Measurements from ENCODE around the gene CRYBG1. TPM values are rescaled to one million over a fixed set of nuclear protein-coding genes. Genes with fewer than 3 reads are reported as not detected.

CRYBG1 gene
- total RNA-seq, 1 experiment from 2014 or later, result 5.7 TPM

- H3K4me1 ChIP-seq (ENCODE audit: insufficient read depth, low read length), result no peaks in the 10 kb centered on the region
- H3K4me2 ChIP-seq (ENCODE audit: insufficient read depth, insufficient read length, low read length), result no peak overlapping the region
- H4K91ac ChIP-seq (ENCODE audit: insufficient read length, low read depth, low read length), result no peak overlapping the region
- no peak overlapping the region for H3K27ac ChIP-seq (ENCODE audit: insufficient read length, low read depth, low read length)
- no peak overlapping the region for H3K23ac ChIP-seq (ENCODE audit: insufficient read length, low read depth, low read length)
- H2BK15ac ChIP-seq (ENCODE audit: low read depth, low read length), result no peak overlapping the region
- no peak overlapping the region for H4K5ac ChIP-seq (ENCODE audit: insufficient read length, low read depth, low read length)
- Mint-ChIP-seq H3K27me3 (ENCODE audit: low read depth) (no peaks in the 10 kb centered on the region), H3K9me3 (no peaks in the 10 kb centered on the region), H3K4me1 (peaks cover 8 to 13% of the 10 kb centered on the region in 2 experiments), H3K36me3 (ENCODE audit: insufficient read depth in 1 of 3, low read depth in 3 of 3) (no peaks in the 10 kb centered on the region), H3K4me3 (no peak overlapping the region), H3K27ac (no peak overlapping the region)
- H2AFZ ChIP-seq (ENCODE audit: low read length), result no peak overlapping the region
- TF ChIP-seq CTCF (conservative IDR thresholded peaks at IDR 0.05), result no peak
- H2BK5ac ChIP-seq (ENCODE audit: insufficient read length, low read length), result no peak overlapping the region
- H3K56ac ChIP-seq (ENCODE audit: insufficient read length, low read depth, low read length), result no peak overlapping the region
- no peaks in the 10 kb centered on the region for H3K9me3 ChIP-seq (ENCODE audit: control insufficient read depth, low read depth, low read length)
- no peak overlapping the region for H3T11ph ChIP-seq (ENCODE audit: low read length)
- no peak for DNase-seq
- H2BK20ac ChIP-seq (ENCODE audit: low read depth, low read length, poor library complexity, severe bottlenecking), result no peak overlapping the region
- no CpG with 5 or more reads among the region's 2 CpGs for WGBS (ENCODE audit: extremely low coverage, insufficient read length, low lambda C conversion rate)
- H3K18ac ChIP-seq (ENCODE audit: insufficient read length, low read depth, low read length), result no peak overlapping the region
- no peak overlapping the region for H3K4ac ChIP-seq (ENCODE audit: low read depth, low read length)
- H3K23me2 ChIP-seq (ENCODE audit: insufficient read length, low read depth, low read length, poor library complexity, severe bottlenecking), result no peaks in the 10 kb centered on the region
- no peak overlapping the region for H4K8ac ChIP-seq (replicated peaks; ENCODE audit: insufficient read length, low read depth, low read length)
- no peak overlapping the region for H2BK120ac ChIP-seq (ENCODE audit: low read depth, low read length, poor library complexity, severe bottlenecking)
- H3K79me2 ChIP-seq (ENCODE audit: insufficient read depth, low read length), result no peaks in the 10 kb centered on the region
- no peaks in the 10 kb centered on the region for H3K27me3 ChIP-seq (ENCODE audit: insufficient read depth, low read length)
- H3K14ac ChIP-seq (ENCODE audit: insufficient read depth, low read length), result no peak overlapping the region
- H2BK12ac ChIP-seq (ENCODE audit: insufficient read length, low read depth, low read length), result no peak overlapping the region
- no peak overlapping the region for H3K9ac ChIP-seq (ENCODE audit: extremely low read depth, insufficient read length, low read length)
- H2AK5ac ChIP-seq (ENCODE audit: insufficient read length, low read length), result no peak overlapping the region
- no peaks in the 10 kb centered on the region for H4K20me1 ChIP-seq (ENCODE audit: control insufficient read depth, insufficient read depth, insufficient read length)
- no peaks in the 10 kb centered on the region for H3K79me1 ChIP-seq (ENCODE audit: insufficient read depth, low read depth, low read length, poor library complexity, severe bottlenecking)
Observed at GRCh38 chr6:106536851-106537250, 176.3 kb downstream of the CRYBG1 start.
